HG02798 (cell line): ENCODE results near the gene GHRH.

Experiments
- ATAC-seq: cut with Tn5 transposase; IDR thresholded peaks from one replicate; pipeline ENCODE4 v1.9.1; 2021; ENCODE audit warnings: mild to moderate bottlenecking; ENCODE audit not compliant: unreplicated experiment, poor library complexity

Gene GHRH

GRCh38 chr20:37266940-37267666, 5.5 kb upstream of the GHRH start:
- no peak for ATAC-seq

- no peak for ATAC-seq
These were observed 3.5 kb upstream of the GHRH start for GRCh38 chr20:37265152-37265551.

DNA sequence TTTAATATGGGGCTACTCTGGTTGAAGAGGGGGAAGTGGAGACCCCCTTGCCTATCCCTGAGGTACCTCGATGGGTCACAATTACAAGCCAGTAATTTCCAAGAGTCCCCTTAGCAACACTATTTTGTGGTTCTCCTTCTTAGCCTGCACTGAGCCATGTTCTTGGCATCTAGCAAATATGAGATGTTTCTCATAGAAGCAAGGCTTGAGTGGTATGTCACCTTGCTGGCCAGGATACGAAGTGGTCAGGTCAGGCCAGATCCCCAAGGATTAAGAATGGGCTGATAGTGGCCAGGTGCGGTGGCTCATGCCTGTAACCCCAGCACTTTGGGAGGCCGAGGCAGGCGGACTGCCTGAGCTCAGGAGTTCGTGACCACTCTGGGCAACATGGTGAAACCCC, 2.1 kb upstream of the GHRH start:
- ATAC-seq, result no peak

DNA sequence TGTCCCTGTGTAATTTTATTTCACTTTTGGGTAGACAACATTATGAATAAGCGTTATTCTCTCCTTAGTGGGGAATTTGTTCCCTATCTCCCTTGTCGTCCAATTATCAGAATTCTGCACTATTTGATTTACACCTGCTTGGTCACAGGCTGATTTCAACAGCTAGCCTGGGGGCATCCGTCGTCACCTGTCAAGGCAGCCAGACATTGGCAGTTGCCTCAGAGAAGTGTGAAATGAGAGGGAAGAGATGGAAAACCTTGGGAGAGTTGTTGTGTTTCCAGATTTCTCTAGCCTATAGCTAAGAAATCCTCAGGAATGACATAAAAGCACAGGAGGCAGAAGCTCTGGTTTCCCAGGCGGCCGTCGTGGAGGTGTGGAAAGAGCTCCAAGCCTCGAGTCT, 891 bp upstream of the GHRH start:
- ATAC-seq, result no peak

GRCh38 chr20:37260923-37261322, 691 bp downstream of the GHRH start:
- ATAC-seq, result no peak

DNA sequence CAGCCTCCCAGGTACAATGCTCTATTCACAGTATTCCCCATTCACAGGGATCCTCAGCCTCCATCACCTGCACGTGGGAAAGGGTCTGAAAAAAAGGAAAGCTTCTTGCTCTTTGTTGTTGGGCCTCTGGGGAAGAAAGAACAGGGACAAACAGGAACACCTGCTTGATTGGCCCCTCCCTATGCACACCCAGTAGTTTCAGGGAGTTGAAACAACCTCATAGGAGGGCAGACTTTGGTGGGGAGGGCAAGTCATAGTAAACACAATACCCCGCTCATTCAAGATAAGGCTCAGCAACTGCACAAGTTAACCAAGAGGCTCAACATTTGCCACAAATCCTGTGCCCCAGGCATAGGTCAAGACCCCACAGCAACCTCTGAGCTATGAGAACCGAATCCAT, 1.7 kb downstream of the GHRH start:
- no peak for ATAC-seq

- ATAC-seq, result no peak
These were observed 2.6 kb downstream of the GHRH start for GRCh38 chr20:37259031-37259430.

DNA sequence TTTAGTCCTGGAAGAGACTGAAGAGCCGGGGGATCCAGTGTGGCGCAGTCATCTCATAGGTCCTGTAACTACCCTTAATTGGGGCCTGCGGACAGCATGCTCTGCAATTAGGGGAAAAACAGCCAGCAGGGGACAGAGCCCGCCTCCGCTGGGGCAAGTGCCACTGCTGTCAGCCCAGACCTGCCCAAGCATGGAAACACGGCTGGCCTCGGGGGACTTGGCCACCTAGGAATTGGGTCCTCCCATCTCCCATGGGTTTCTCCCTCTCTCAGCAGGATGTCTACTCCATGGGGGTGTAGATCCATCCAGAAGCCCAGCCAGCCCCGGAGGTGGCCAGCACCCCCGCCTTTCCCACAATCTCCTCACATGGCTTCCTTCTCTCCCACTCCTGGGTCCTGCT, 3.6 kb downstream of the GHRH start:
- ATAC-seq, result no peak

- ATAC-seq, result no peak
These were observed 4.1 kb downstream of the GHRH start for GRCh38 chr20:37257530-37257929.

DNA sequence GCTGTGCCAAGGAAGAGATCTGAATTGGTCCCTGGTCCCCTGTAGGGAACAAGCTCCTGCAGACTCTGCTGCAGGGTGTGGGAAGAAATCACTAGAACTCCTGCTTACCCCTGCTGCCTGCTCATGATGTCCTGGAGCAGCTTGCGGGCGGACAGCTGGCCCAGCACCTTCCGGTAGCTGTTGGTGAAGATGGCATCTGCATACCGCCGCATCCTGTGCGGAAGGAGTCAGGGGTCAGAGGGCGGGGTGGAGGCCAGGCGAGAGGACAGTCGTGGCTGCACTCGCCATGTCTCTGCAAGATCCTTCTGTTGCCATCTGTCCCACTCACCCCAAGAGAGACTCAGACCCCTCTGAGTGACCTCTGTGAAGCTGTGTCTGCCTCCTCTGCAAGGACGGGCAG, 5.3 kb downstream of the GHRH start:
- no peak for ATAC-seq

DNA sequence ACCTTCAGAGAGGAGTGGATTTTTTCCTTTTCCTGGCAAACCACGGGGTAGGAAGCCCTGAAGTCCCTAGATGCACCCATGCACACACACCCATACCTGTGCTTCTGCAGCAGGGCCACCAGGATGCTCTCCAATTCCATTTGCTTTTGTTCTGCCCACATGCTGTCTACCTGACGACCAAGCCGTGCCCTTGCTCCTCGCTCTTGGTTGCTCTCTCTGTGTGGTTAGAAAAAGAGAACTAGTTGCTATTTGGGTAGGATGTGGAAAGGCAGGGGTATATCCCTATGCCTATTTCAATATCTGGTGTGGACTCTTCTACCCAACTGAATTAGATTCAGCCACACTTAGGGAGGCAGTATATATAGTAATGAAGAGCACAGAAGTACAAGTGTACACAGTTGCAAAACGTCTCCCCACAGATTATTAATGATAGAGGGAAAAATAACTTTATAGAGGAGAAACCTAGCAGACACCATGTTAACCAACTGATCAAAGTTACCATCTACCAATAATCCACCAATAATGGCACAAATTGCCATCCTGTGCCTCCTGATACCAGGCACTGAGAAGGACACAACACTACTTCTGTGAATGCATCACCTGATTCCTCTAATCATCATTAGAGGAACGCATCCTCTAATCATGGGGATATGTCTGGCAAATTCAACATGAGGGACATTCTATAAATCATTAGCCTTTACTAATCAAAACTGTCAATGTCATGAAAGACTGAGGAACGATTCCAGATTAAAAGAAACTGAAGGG, 7.3 kb downstream of the GHRH start:
- no peak for ATAC-seq

- ATAC-seq, result no peak
These were observed 8.5 kb downstream of the GHRH start for GRCh38 chr20:37253087-37253486.

GRCh38 chr20:37251825-37252477, 9.7 kb downstream of the GHRH start:
- ATAC-seq, result no peak

- no peak for ATAC-seq
These were observed 12.3 kb downstream of the GHRH start for GRCh38 chr20:37249304-37249703.

DNA sequence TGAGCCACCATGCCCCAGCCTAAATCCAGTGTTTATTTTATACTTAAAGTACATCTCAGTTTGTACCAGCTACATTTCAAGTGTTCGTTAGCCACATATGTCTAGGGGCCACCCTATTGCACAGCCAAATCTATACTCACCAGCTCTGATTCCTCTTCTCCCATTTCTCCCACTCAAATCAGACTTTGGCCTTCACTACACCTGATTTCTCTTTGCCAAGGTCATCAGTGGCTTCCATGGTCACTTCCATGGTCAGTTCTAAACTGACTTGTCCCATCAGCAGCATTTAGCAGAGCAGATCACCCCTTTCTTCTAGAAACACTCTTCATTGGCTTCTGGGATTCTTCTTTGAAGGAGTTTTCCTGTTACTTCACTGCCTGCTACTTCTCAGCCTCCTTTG, 14.1 kb downstream of the GHRH start:
- no peak for ATAC-seq

DNA sequence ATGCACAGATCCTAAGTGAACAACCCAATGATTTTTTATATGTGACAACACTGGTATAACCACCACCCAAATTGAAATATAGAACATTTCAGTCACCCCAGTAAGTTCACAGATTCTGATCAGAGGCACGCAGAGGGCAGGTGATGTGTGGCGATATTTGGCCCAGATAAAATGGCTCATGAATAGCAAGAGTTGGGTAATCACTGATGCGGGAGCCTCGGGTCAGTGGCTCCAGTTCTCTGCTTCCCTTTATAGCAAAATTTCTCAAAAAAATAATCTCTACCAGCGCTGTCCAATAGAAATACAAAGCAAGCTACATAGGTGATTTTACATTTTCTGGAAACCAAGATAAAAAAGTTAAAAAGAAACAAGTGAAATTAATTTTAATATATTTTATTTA, 14.9 kb downstream of the GHRH start:
- ATAC-seq, result no peak

GRCh38 chr20:37245216-37246150, 16.1 kb downstream of the GHRH start:
- no peak for ATAC-seq

DNA sequence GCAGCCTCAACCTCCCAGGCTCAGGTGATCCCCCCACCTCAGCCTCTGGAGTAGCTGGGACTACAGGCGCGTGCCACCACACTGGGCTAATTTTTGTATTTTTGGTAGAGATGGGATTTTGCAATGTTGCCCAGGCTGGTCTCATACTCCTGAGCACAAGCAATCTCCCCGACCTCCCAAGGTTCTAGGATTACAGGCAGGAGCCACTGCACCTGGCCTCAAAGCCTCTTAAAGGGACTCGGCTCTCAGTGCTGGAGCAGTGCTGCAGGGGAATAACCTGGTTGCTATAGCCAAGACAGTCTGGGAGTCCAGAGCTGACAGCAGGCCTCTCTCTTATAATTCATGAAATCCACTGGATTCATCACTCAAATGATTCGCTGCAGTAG, 17.0 kb downstream of the GHRH start:
- no peak for ATAC-seq

- ATAC-seq, result no peak
These were observed 17.6 kb downstream of the GHRH start for GRCh38 chr20:37243937-37244571.
